Brain microvascular endothelial cell (primary cell): Measurements from ENCODE around the gene TRIM29.

Experiments used
- DNase-seq: peaks from one replicate; pipeline ENCODE4 v3.0.0-alpha.2; 2020
- H3K27ac ChIP-seq: fragments of 250-450 bp; sonication (Bioruptor Pico); 2 replicates; pipeline ENCODE4 v1.5.1; 2020; ENCODE audit warnings: mild to moderate bottlenecking, moderate library complexity
- H3K27me3 ChIP-seq: fragments of 250-450 bp; sonication (Bioruptor Pico); replicated peaks from 2 replicates; pipeline ENCODE4 v1.5.1; 2020; ENCODE audit warnings: mild to moderate bottlenecking
- H3K36me3 ChIP-seq: fragments of 250-450 bp; sonication (Bioruptor Pico); replicated peaks from 2 replicates; pipeline ENCODE4 v1.5.1; 2020; ENCODE audit warnings: mild to moderate bottlenecking
- H3K4me3 ChIP-seq: 2 replicates; pipeline ENCODE4 v1.5.1; 2011; ENCODE audit warnings: low read depth, mild to moderate bottlenecking, control low read depth, low read length, moderate library complexity
- in situ Hi-C: cut with HindIII; loops from 2 replicates; pipeline ENCODE4 v1.10.0; 2017; ENCODE audit warnings: low sequenced_read_pairs, low pct_ligation_motif_present
- TF ChIP-seq, protein P1 (sequence below): IDR thresholded peaks from 2 replicates; pipeline ENCODE4 v1.5.1; 2011; ENCODE audit warnings: low read depth, mild to moderate bottlenecking, moderate library complexity, low read length, control low read depth, inconsistent platforms; ENCODE audit errors: missing control alignments

TRIM29 gene

GRCh38 chr11:120137611-120138521 is at the start of gene TRIM29:
TRIM29 (minus strand) TSS chr11:120138113; CDS start chr11:120138031, 82 bp downstream.
- H3K4me3 ChIP-seq: no peak within 1 kb of the TSS
- in situ Hi-C loops: no loop called here
- H3K27ac ChIP-seq: no peak within 1 kb of the TSS
- DNase-seq: no peak
- peaks cover 4% of the 10 kb centered on the region for H3K27me3 ChIP-seq
- TF ChIP-seq, protein P1, sequence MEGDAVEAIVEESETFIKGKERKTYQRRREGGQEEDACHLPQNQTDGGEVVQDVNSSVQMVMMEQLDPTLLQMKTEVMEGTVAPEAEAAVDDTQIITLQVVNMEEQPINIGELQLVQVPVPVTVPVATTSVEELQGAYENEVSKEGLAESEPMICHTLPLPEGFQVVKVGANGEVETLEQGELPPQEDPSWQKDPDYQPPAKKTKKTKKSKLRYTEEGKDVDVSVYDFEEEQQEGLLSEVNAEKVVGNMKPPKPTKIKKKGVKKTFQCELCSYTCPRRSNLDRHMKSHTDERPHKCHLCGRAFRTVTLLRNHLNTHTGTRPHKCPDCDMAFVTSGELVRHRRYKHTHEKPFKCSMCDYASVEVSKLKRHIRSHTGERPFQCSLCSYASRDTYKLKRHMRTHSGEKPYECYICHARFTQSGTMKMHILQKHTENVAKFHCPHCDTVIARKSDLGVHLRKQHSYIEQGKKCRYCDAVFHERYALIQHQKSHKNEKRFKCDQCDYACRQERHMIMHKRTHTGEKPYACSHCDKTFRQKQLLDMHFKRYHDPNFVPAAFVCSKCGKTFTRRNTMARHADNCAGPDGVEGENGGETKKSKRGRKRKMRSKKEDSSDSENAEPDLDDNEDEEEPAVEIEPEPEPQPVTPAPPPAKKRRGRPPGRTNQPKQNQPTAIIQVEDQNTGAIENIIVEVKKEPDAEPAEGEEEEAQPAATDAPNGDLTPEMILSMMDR: no peak
- H3K36me3 ChIP-seq: no peaks in the 10 kb centered on the region

DNA sequence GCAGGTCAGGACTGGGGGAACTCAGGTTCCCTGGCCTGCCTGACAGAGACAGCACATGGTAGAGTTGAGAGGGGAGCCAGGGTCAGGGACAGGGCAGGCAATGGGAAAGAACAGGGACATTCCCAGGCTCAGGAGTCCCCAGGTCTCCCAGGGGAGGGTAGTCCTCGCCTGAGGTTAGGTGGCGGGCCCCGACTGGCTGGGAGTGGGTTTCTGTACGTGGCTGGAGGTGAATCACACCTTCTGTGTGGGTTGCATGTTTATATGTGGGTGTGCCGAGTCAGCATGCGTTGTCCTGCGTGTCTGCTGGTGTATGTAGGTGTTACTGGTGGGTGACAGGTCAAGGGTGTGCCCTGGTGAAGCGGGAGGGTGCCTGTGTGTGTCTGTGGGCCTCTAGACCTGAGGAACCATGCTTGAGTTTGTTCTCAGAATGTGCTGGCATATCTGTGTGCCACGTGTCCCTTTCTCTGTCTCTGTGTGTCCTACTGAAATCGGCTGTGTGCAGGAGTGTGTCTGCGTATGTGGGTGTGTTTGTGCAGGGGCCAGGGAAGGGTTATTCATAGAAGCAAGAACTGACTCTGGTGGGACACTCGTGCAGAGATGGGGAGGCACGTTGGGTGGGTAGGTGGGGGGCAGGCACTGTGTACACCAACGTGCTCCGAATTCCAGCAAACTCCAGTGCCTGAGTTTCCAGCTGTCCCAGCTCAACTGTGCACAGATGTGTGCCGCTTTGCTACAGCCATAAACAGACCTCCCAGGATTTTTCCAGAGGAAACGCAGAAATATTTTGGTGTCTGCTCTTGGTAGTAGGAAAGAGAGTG is 49.1 kb upstream of the TRIM29 start:
- Histone ChIP-seq H3K4me3 (no peak overlapping the region), H3K27me3 (peaks cover 4% of the 10 kb centered on the region), H3K27ac (no peak overlapping the region), H3K36me3 (no peaks in the 10 kb centered on the region)
- TF ChIP-seq, protein P1: no peak
- no peak for DNase-seq
- in situ Hi-C loops: no loop called here

GRCh38 chr11:120186456-120186773 is 48.5 kb upstream of the TRIM29 start:
- TF ChIP-seq, protein P1: no peak
- no peak for DNase-seq
- Histone ChIP-seq H3K27ac (no peak overlapping the region), H3K27me3 (peaks cover 4% of the 10 kb centered on the region), H3K4me3 (no peak overlapping the region), H3K36me3 (no peaks in the 10 kb centered on the region)
- in situ Hi-C loops: no loop called here

GRCh38 chr11:120185706-120186455 is 48.0 kb upstream of the TRIM29 start:
- DNase-seq: no peak
- H3K27me3 ChIP-seq: peaks cover 4% of the 10 kb centered on the region
- TF ChIP-seq, protein P1: no peak
- H3K36me3 ChIP-seq: no peaks in the 10 kb centered on the region
- H3K4me3 ChIP-seq: no peak overlapping the region
- H3K27ac ChIP-seq: no peak overlapping the region
- in situ Hi-C loops: no loop called here

- in situ Hi-C loops: no loop called here
- Histone ChIP-seq H3K27me3 (no peaks in the 10 kb centered on the region), H3K4me3 (no peak overlapping the region), H3K36me3 (no peaks in the 10 kb centered on the region), H3K27ac (no peak overlapping the region)
- DNase-seq: no peak
- TF ChIP-seq, protein P1: no peak
These were observed 47.2 kb upstream of the TRIM29 start for GRCh38 chr11:120184946-120185705.
